Measurements from ENCODE around the gene OR2A12.

GRCh38 chr7:144049491-144049890 is 36.6 kb upstream of the OR2A12 start:
- TF ChIP-seq POLR2AphosphoS5 (IDR thresholded peaks at IDR 0.05; ENCODE audit: low read depth, low read length) = no peak
- no peak for TF ChIP-seq POLR2A (IDR thresholded peaks at IDR 0.05; ENCODE audit: low read depth, low read length)
- no peak for TF ChIP-seq TAF1 (IDR thresholded peaks at IDR 0.05; ENCODE audit: borderline replicate concordance, low read depth, low read length)

Data from GM12892 (cell line).